Measurements from ENCODE around the gene USP37.

USP37 gene

GRCh38 chr2:218568190-218569037, at the start of gene USP37, which contains the start of gene CNOT9:
USP37 (minus strand) TSS chr2:218568351; CDS start chr2:218558653, 9,698 bp downstream.
CNOT9 (plus strand) TSS chr2:218568839; CDS start chr2:218568955, 116 bp downstream.
- H3K36me3 ChIP-seq (ENCODE audit: control insufficient read depth, insufficient read depth, low read length, severe bottlenecking), result peaks cover 7% of the 10 kb centered on the region

GRCh38 chr2:218615868-218616315, 47.7 kb upstream of the USP37 start:
- no peak for DNase-seq (ENCODE audit: low read depth)
- H3K4me3 ChIP-seq (ENCODE audit: low read length), result no peak overlapping the region
- H3K4me1 ChIP-seq (ENCODE audit: control insufficient read depth, insufficient read depth, low read length), result no peaks in the 10 kb centered on the region
- H3K27me3 ChIP-seq (replicated peaks; ENCODE audit: control insufficient read depth, insufficient read depth, low read length), result no peaks in the 10 kb centered on the region
- H3K36me3 ChIP-seq (ENCODE audit: control insufficient read depth, insufficient read depth, low read length, severe bottlenecking), result no peaks in the 10 kb centered on the region
- H3K9me3 ChIP-seq (ENCODE audit: control insufficient read depth, low read length), result no peaks in the 10 kb centered on the region
- H3K9ac ChIP-seq (ENCODE audit: low read length), result no peak overlapping the region

More at GRCh38 chr2:218568190-218569037, at the start of gene USP37, which contains the start of gene CNOT9:
- H3K9me3 ChIP-seq (ENCODE audit: control insufficient read depth, low read length), result no peaks in the 10 kb centered on the region
- H3K9ac ChIP-seq (ENCODE audit: low read length), result peak within 1 kb of the TSS; percentile 94
- peak; percentile 100 for DNase-seq (ENCODE audit: low read depth)
- peaks cover 30% of the 10 kb centered on the region for H3K4me1 ChIP-seq (ENCODE audit: control insufficient read depth, insufficient read depth, low read length)
- H3K27me3 ChIP-seq (replicated peaks; ENCODE audit: control insufficient read depth, insufficient read depth, low read length), result no peaks in the 10 kb centered on the region
- peak within 1 kb of the TSS; percentile 91 for H3K4me3 ChIP-seq (ENCODE audit: low read length)

GRCh38 chr2:218607436-218608115, 39.4 kb upstream of the USP37 start, which contains the start of gene PLCD4:
PLCD4 (plus strand) TSS chr2:218607899; CDS start chr2:218615740, 7,841 bp downstream.
- Histone ChIP-seq H3K9ac (ENCODE audit: low read length) (peak within 1 kb of the TSS; percentile 71), H3K9me3 (ENCODE audit: control insufficient read depth, low read length) (no peaks in the 10 kb centered on the region), H3K27me3 (replicated peaks; ENCODE audit: control insufficient read depth, insufficient read depth, low read length) (no peaks in the 10 kb centered on the region), H3K4me3 (ENCODE audit: low read length) (peak within 1 kb of the TSS; percentile 78), H3K4me1 (ENCODE audit: control insufficient read depth, insufficient read depth, low read length) (peaks cover 30% of the 10 kb centered on the region), H3K36me3 (ENCODE audit: control insufficient read depth, insufficient read depth, low read length, severe bottlenecking) (no peaks in the 10 kb centered on the region)
- peak; percentile 88 for DNase-seq (ENCODE audit: low read depth)

- Histone ChIP-seq H3K4me1 (ENCODE audit: control insufficient read depth, insufficient read depth, low read length) (peaks cover 30% of the 10 kb centered on the region), H3K4me3 (ENCODE audit: low read length) (peak overlapping the region; percentile 9), H3K9ac (ENCODE audit: low read length) (no peak overlapping the region), H3K27me3 (replicated peaks; ENCODE audit: control insufficient read depth, insufficient read depth, low read length) (no peaks in the 10 kb centered on the region), H3K36me3 (ENCODE audit: control insufficient read depth, insufficient read depth, low read length, severe bottlenecking) (no peaks in the 10 kb centered on the region), H3K9me3 (ENCODE audit: control insufficient read depth, low read length) (no peaks in the 10 kb centered on the region)
- peak; percentile 79 for DNase-seq (ENCODE audit: low read depth)
Observed at GRCh38 chr2:218605432-218605831, 37.3 kb upstream of the USP37 start.

- no peaks in the 10 kb centered on the region for H3K9me3 ChIP-seq (ENCODE audit: control insufficient read depth, low read length)
- H3K4me3 ChIP-seq (ENCODE audit: low read length), result no peak overlapping the region
- peaks cover 84% of the 10 kb centered on the region for H3K36me3 ChIP-seq (ENCODE audit: control insufficient read depth, insufficient read depth, low read length, severe bottlenecking)
- no peaks in the 10 kb centered on the region for H3K27me3 ChIP-seq (replicated peaks; ENCODE audit: control insufficient read depth, insufficient read depth, low read length)
- no peak for DNase-seq (ENCODE audit: low read depth)
- no peak overlapping the region for H3K9ac ChIP-seq (ENCODE audit: low read length)
- H3K4me1 ChIP-seq (ENCODE audit: control insufficient read depth, insufficient read depth, low read length), result no peaks in the 10 kb centered on the region
Observed at GRCh38 chr2:218585541-218585940, 17.4 kb upstream of the USP37 start.

GRCh38 chr2:218583983-218584850, 16.1 kb upstream of the USP37 start:
- H3K9me3 ChIP-seq (ENCODE audit: control insufficient read depth, low read length), result no peaks in the 10 kb centered on the region
- no peak overlapping the region for H3K4me3 ChIP-seq (ENCODE audit: low read length)
- H3K4me1 ChIP-seq (ENCODE audit: control insufficient read depth, insufficient read depth, low read length), result no peaks in the 10 kb centered on the region
- DNase-seq (ENCODE audit: low read depth), result no peak
- H3K9ac ChIP-seq (ENCODE audit: low read length), result no peak overlapping the region
- no peaks in the 10 kb centered on the region for H3K27me3 ChIP-seq (replicated peaks; ENCODE audit: control insufficient read depth, insufficient read depth, low read length)
- peaks cover 71% of the 10 kb centered on the region for H3K36me3 ChIP-seq (ENCODE audit: control insufficient read depth, insufficient read depth, low read length, severe bottlenecking)

GRCh38 chr2:218582076-218582475, 13.9 kb upstream of the USP37 start:
- peak; percentile 45 for DNase-seq (ENCODE audit: low read depth)
- H3K36me3 ChIP-seq (ENCODE audit: control insufficient read depth, insufficient read depth, low read length, severe bottlenecking), result peaks cover 54% of the 10 kb centered on the region

GRCh38 chr2:218578272-218578877, 10.2 kb upstream of the USP37 start:
- Histone ChIP-seq H3K36me3 (ENCODE audit: control insufficient read depth, insufficient read depth, low read length, severe bottlenecking) (peaks cover 27% of the 10 kb centered on the region), H3K9ac (ENCODE audit: low read length) (no peak overlapping the region), H3K9me3 (ENCODE audit: control insufficient read depth, low read length) (no peaks in the 10 kb centered on the region), H3K4me3 (ENCODE audit: low read length) (no peak overlapping the region), H3K4me1 (ENCODE audit: control insufficient read depth, insufficient read depth, low read length) (peaks cover 5% of the 10 kb centered on the region), H3K27me3 (replicated peaks; ENCODE audit: control insufficient read depth, insufficient read depth, low read length) (no peaks in the 10 kb centered on the region)
- DNase-seq (ENCODE audit: low read depth), result no peak

More at GRCh38 chr2:218582076-218582475, 13.9 kb upstream of the USP37 start:
- no peaks in the 10 kb centered on the region for H3K9me3 ChIP-seq (ENCODE audit: control insufficient read depth, low read length)
- H3K4me3 ChIP-seq (ENCODE audit: low read length), result no peak overlapping the region
- H3K27me3 ChIP-seq (replicated peaks; ENCODE audit: control insufficient read depth, insufficient read depth, low read length), result no peaks in the 10 kb centered on the region
- no peaks in the 10 kb centered on the region for H3K4me1 ChIP-seq (ENCODE audit: control insufficient read depth, insufficient read depth, low read length)
- no peak overlapping the region for H3K9ac ChIP-seq (ENCODE audit: low read length)

- peaks cover 21% of the 10 kb centered on the region for H3K36me3 ChIP-seq (ENCODE audit: control insufficient read depth, insufficient read depth, low read length, severe bottlenecking)
- no peak overlapping the region for H3K4me3 ChIP-seq (ENCODE audit: low read length)
- no peaks in the 10 kb centered on the region for H3K27me3 ChIP-seq (replicated peaks; ENCODE audit: control insufficient read depth, insufficient read depth, low read length)
- DNase-seq (ENCODE audit: low read depth), result no peak
- H3K9ac ChIP-seq (ENCODE audit: low read length), result no peak overlapping the region
- peaks cover 5% of the 10 kb centered on the region for H3K4me1 ChIP-seq (ENCODE audit: control insufficient read depth, insufficient read depth, low read length)
- no peaks in the 10 kb centered on the region for H3K9me3 ChIP-seq (ENCODE audit: control insufficient read depth, low read length)
Observed at GRCh38 chr2:218577482-218578220, 9.5 kb upstream of the USP37 start.

- H3K27me3 ChIP-seq (replicated peaks; ENCODE audit: control insufficient read depth, insufficient read depth, low read length), result no peaks in the 10 kb centered on the region
- H3K4me3 ChIP-seq (ENCODE audit: low read length), result no peak overlapping the region
- no peak overlapping the region for H3K9ac ChIP-seq (ENCODE audit: low read length)
- no peaks in the 10 kb centered on the region for H3K9me3 ChIP-seq (ENCODE audit: control insufficient read depth, low read length)
- peaks cover 5% of the 10 kb centered on the region for H3K4me1 ChIP-seq (ENCODE audit: control insufficient read depth, insufficient read depth, low read length)
- DNase-seq (ENCODE audit: low read depth), result no peak
- peaks cover 23% of the 10 kb centered on the region for H3K36me3 ChIP-seq (ENCODE audit: control insufficient read depth, insufficient read depth, low read length, severe bottlenecking)
Observed at GRCh38 chr2:218576854-218577253, 8.7 kb upstream of the USP37 start.
